Esophagus muscularis mucosa (tissue), 4 donors: Measurements from ENCODE around the gene LRIG2.

Experiments
- EP300 ChIP-seq: sonication (generic); formaldehyde crosslinking; IDR thresholded peaks from one replicate; pipeline ENCODE4 v1.6.1; 2017; ENCODE audit warnings: antibody characterized with exemption
- POLR2AphosphoS5 ChIP-seq, 2 donors: sonication (generic); formaldehyde crosslinking; IDR thresholded peaks; one replicate each; pipeline ENCODE4 v1.6.1; 2017; ENCODE audit warnings: antibody characterized with exemption in 2 of 2
- TF ChIP-seq, protein P1 (sequence below), 3 experiments: fragments of 200-600 bp in 2 of 3; fragments of 450-650 bp in 1 of 3; sonication (generic) in 2 of 3; IDR thresholded peaks; one replicate each; pipeline ENCODE4 v1.5.1; 2017 to 2019; ENCODE audit warnings: antibody characterized with exemption in 3 of 3, mild to moderate bottlenecking in 2 of 3, moderate library complexity in 1 of 3

DNA sequence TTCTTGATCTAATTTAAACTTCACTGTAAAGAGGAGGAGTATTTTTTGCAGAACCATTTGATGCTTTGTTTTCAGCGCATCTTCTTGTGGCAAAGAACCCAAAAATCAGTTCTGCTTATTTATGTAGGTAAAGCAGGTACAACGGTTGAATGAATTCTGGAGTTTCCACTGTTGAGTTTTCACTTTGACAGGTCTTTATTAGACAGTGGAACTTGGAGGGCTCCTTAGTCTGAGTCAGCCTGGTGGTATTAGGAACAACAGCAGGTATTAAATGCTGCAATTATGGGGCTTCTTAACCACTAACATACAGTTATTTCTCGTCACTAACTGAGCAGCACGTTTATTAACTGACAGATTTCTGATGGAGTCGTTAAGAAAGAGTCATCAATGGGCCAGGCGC is 1.2 kb downstream of the LRIG2 start:
- TF ChIP-seq, protein P1, sequence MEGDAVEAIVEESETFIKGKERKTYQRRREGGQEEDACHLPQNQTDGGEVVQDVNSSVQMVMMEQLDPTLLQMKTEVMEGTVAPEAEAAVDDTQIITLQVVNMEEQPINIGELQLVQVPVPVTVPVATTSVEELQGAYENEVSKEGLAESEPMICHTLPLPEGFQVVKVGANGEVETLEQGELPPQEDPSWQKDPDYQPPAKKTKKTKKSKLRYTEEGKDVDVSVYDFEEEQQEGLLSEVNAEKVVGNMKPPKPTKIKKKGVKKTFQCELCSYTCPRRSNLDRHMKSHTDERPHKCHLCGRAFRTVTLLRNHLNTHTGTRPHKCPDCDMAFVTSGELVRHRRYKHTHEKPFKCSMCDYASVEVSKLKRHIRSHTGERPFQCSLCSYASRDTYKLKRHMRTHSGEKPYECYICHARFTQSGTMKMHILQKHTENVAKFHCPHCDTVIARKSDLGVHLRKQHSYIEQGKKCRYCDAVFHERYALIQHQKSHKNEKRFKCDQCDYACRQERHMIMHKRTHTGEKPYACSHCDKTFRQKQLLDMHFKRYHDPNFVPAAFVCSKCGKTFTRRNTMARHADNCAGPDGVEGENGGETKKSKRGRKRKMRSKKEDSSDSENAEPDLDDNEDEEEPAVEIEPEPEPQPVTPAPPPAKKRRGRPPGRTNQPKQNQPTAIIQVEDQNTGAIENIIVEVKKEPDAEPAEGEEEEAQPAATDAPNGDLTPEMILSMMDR (IDR thresholded peaks at IDR 0.05): no peak
- TF ChIP-seq EP300 (no peak), POLR2AphosphoS5 (IDR thresholded peaks at IDR 0.05) (no peak)
